ENCODE results near the gene MPPED2. TPM values are rescaled to one million over a fixed set of nuclear protein-coding genes. Genes with fewer than 3 reads are reported as not detected.

Gene MPPED2
- total and polyA plus RNA-seq, 2 donors (not counting 3 experiments of a cell fraction or from before 2014, with no cell fraction given): not detected

GRCh38 chr11:30368394-30368793 lies 217.8 kb downstream of the MPPED2 start:
- no peaks in the 10 kb centered on the region for H4K20me1 ChIP-seq (replicated peaks; ENCODE audit: control insufficient read depth, extremely low read depth, insufficient read depth, low read length)
- FAIRE-seq (no peak), DNase-seq (ENCODE audit: low read depth, low spot score) (no peak)
- H3K27me3 ChIP-seq (ENCODE audit: control insufficient read depth in 2 of 2, insufficient read depth in 2 of 2, low read length in 2 of 2): no peaks in the 10 kb centered on the region
- H3K36me3 ChIP-seq (ENCODE audit: control insufficient read depth in 2 of 2, extremely low read depth in 1 of 2, insufficient read depth in 2 of 2, low read length in 2 of 2): no peaks in the 10 kb centered on the region
- no peak overlapping the region for H3K4me3 ChIP-seq (replicated peaks in 1 of 3; ENCODE audit: insufficient read depth in 1 of 3, low read depth in 1 of 3, low read length in 3 of 3)
- H3K9me1 ChIP-seq (replicated peaks; ENCODE audit: control insufficient read depth, extremely low read depth, insufficient read depth, low read length): no peaks in the 10 kb centered on the region
- TF ChIP-seq MAX (IDR thresholded peaks at IDR 0.05; ENCODE audit: insufficient read depth, insufficient read length) (no peak), FOS (IDR thresholded peaks at IDR 0.05; ENCODE audit: borderline replicate concordance, insufficient read depth, low read length) (no peak), POLR2A (IDR thresholded peaks at IDR 0.05; ENCODE audit: low read depth, low read length) (no peak), EZH2 (IDR thresholded peaks at IDR 0.05; ENCODE audit: borderline replicate concordance, low read depth, low read length, severe bottlenecking) (no peak), POLR2AphosphoS5 (IDR thresholded peaks at IDR 0.05; ENCODE audit: insufficient read depth, low read depth, low read length) (no peak), JUN (IDR thresholded peaks at IDR 0.05; ENCODE audit: borderline replicate concordance, insufficient read depth, insufficient read length, low read depth) (no peak), GATA2 (IDR thresholded peaks at IDR 0.05; ENCODE audit: insufficient read depth, insufficient read length, low read depth, low read length) (no peak), CTCF (IDR thresholded peaks at IDR 0.05; ENCODE audit: extremely low read depth in 1 of 2, insufficient read depth in 1 of 2, low read depth in 1 of 2, low read length in 2 of 2) (no peak), MYC (IDR thresholded peaks at IDR 0.05; ENCODE audit: low read depth, low read length) (no peak)
- H3K9ac ChIP-seq (replicated peaks; ENCODE audit: extremely low read depth, insufficient read depth, low read length): no peak overlapping the region
- CTCF ChIA-PET: no interaction called here
- no TSS peak for BruUV-seq (replicated peaks)
- intact Hi-C loops (cut with micrococcal nuclease) (no loop called here), dilution Hi-C loops (cut with MboI; ENCODE audit: extremely low pct_ligation_motif_present, low sequenced_read_pairs) (no loop called here)
- no peaks in the 10 kb centered on the region for H3K9me3 ChIP-seq (replicated peaks; ENCODE audit: control insufficient read depth, insufficient read depth, low read length)
- H3K27ac ChIP-seq (ENCODE audit: insufficient read depth, low read depth, low read length): no peak overlapping the region
- no peak overlapping the region for H2AFZ ChIP-seq (ENCODE audit: low read depth, low read length)
- POLR2A ChIA-PET: no interaction called here
- no peak overlapping the region for H3K4me2 ChIP-seq (ENCODE audit: insufficient read depth, low read length)
- no peaks in the 10 kb centered on the region for H3K4me1 ChIP-seq (ENCODE audit: control insufficient read depth, extremely low read depth, insufficient read depth, low read length)
- no peaks in the 10 kb centered on the region for H3K79me2 ChIP-seq (ENCODE audit: control insufficient read depth, insufficient read depth, low read length)
